Bone marrow (tissue), 2 donors: ENCODE data around the gene METAP2.

Experiments
- DNase-seq, 2 donors: peaks; one replicate each; lab custom pipeline; 2025; lab: John Stamatoyannopoulos, UW

METAP2 gene

DNA sequence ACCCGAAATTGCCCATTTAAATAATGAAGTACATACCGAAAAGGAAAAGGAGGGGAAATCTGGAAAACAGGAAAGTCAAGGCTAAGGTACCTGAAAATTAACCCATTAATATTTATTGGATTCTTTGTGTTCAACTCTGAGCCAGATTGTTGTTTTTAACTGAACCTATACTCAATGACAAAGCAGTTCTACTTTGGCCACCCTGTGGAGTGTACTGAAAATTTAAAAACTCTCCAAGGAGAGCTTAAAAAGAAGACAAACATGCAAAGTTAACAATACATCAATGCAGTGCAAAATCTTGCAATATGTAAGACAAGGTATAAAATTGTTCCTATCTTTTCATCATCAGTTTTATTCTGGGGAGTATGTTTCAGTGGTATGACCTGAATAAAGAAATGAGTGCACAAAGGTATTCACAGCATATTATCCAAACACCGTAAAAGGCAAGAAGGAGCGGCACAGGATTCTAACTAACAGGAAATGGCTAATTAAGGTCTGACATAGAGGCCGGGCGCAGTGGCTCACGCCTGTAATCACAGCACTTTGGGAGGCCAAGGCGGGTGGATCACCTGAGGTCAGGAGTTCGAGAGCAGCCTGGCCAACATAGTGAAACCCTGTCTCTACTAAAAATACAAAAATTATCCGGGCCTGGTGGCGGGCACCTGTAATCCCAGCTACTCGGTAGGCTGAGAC is 75.6 kb downstream of the METAP2 start:
- no peak for DNase-seq

DNA sequence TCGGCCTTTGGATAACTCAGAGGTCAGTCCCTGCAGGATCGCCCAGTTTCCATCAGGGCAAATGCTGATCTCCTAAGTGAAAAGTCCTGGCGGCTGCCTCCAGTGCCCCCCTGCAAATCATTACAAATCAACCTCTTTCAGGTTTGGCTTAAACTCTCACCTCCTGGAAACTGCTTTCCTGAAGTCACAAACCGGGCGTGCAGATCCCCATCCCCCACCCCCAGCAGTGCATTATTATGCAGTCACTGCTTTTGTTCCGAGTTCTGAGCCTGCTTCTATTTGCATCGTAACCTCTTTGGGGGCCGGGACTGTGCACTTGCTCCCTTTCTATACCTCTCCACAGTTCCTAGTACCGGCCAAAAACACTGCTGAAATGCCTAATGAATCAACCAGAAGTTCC is 77.4 kb downstream of the METAP2 start, which contains the start of gene USP44:
TSS of gene USP44 (minus strand) at position 172 of the 400 bp plus-strand sequence. CDS start 17,220 bp downstream, outside the sequence.
- no peak for DNase-seq

DNA sequence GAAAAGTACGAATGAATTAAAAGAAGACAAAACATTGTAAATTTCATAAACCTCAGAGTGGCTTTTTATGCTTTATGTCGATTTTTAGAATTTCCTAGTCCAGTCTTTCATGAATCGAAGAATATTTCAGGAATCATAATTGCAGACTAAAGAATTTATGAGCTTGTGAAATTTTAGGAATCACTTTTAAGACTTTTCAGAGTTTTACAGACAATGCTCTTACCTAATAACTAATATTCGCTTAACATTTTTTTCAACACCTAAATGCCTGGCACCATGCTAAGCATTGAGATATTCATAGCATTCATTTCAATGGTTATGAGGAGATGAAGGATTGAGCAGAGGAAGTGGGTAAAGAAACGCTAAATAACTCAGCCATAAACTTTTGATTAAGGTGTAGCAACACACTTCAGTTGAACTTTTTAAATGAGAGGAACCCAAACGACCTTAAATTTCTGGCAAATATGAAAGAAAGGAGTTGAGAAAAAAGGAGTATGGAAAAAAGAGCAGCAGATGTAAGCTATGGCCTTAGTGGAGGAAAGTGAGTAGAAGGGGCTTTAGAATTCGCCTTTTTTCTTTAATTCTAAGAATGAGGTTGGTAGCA is 78.1 kb downstream of the METAP2 start:
- DNase-seq, result no peak

DNA sequence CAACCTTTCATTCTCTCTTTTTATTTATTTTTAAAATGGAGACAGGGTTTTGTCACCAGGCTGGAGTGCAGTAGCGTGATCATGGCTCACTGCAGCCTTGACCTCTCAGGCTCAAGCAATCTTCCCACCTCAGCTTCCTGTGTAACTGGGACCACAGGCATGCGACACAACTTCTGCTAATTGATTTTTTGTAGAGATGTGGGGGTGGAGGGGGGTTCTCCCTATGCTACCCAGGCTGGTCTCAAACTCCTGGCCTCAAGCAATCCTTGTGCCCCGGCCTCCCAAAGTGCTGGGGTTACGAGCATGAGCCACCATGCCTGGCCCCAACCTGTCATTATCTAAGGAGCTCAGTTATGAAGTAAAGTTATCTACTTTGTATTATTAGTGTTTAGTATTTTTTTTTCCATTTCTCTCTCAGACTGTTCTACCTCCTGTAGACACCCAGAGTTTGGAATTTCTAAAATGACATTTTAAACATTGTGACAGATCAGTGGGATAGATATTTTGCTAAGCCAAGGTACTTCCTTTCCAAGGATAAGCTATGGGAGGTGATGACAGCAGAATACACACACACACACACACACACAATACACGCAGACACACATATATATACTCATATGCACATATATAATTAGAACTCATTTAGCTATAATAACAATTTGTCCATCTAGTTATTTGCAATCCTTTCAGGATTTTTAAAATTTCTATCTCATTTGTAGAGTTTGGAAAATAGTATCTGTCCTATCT is 79.4 kb downstream of the METAP2 start:
- no peak for DNase-seq

DNA sequence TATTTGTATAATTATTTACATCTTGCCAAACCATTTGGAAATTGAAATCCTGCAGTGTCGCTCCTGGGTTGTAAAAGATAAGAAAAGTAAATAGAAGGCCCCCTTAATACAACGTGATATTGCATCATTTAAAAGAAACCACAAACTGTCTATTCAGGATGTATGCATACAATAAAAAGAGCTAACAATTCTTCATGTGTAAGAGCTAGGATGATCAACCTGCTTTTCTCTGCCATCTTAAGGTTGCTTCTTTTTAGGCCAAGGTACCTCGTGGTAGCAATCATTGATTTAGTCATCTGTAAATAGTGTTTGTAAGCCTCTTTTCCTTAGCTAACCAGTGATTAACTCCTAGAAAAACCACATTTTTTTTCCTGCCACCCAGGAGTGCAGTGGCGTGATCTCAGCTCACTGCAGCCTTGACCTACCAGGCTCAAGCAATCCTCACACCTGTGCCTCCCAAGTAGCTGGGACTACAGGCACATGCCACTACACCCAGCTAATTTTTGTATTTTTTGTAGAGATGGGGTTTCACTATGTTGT is 80.7 kb downstream of the METAP2 start:
- DNase-seq, result no peak

DNA sequence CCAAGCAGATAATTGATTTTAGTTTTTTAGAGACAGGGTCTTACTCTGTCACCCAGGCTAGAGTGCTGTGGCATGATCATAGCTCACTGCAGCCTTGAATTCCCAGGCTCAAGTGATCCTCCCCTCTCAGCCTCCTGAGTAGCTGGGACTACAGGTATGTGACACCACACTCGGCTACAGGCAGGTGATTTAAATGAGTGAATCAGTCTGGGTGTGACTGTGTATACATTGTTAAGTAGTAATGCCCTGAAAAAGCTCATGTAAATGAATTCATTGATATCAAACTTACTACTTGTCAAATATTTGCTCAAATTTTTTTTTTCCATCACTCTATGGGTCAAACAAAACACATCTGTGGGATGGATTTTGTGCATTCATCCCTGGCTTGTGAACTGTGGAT is 83.7 kb downstream of the METAP2 start:
- no peak for DNase-seq
